ENCODE results near the gene RABL2B. TPM values are rescaled to one million over a fixed set of nuclear protein-coding genes. Genes with fewer than 3 reads are reported as not detected.

Gene RABL2B
- total RNA-seq, 1 experiment from 2014 or later: 27.7 TPM

- no peaks in the 10 kb centered on the region for H3K4me1 ChIP-seq (ENCODE audit: control insufficient read depth, insufficient read depth, low read length)
- no peak overlapping the region for H3K27ac ChIP-seq (ENCODE audit: low read length)
- intact Hi-C loops (cut with micrococcal nuclease; ENCODE audit: unreplicated experiment): no loop called here
- in situ Hi-C loops (cut with HindIII; ENCODE audit: low pct_unique_long_range_greater_than_20kb, low sequenced_read_pairs): no loop called here
- CTCF ChIA-PET: no interaction called here
- no peaks in the 10 kb centered on the region for H3K9me3 ChIP-seq (ENCODE audit: control insufficient read depth, insufficient read depth, low read depth, low read length)
- ATAC-seq: no peak
- TF ChIP-seq REST (IDR thresholded peaks at IDR 0.05; ENCODE audit: insufficient read depth in 1 of 2, low read depth in 2 of 2, low read length in 1 of 2) (no peak), CTCF (IDR thresholded peaks at IDR 0.05) (no peak), POLR2AphosphoS5 (IDR thresholded peaks at IDR 0.05; ENCODE audit: low read depth, low read length) (no peak)
- no peak overlapping the region for H3K4me3 ChIP-seq (ENCODE audit: low read depth in 2 of 2, low read length in 2 of 2)
- H3K27me3 ChIP-seq (ENCODE audit: control insufficient read depth, insufficient read depth, low read length): no peaks in the 10 kb centered on the region
- POLR2A ChIA-PET: no interaction called here
- H3K36me3 ChIP-seq (ENCODE audit: control insufficient read depth, insufficient read depth, low read length): no peaks in the 10 kb centered on the region
- no peak for DNase-seq (ENCODE audit: low read depth, low spot score)
- no TSS peak for BruUV-seq (replicated peaks)
These were observed 59.4 kb downstream of the RABL2B start for GRCh38 chr22:50723991-50724390.

- CTCF ChIA-PET: no interaction called here
These were observed 60.6 kb downstream of the RABL2B start for GRCh38 chr22:50722716-50723428.

More at GRCh38 chr22:50722716-50723428, 60.6 kb downstream of the RABL2B start:
- in situ Hi-C loops (cut with HindIII; ENCODE audit: low pct_unique_long_range_greater_than_20kb, low sequenced_read_pairs) (no loop called here), intact Hi-C loops (cut with micrococcal nuclease; ENCODE audit: unreplicated experiment) (no loop called here)
- H3K36me3 ChIP-seq (ENCODE audit: control insufficient read depth, insufficient read depth, low read length): no peaks in the 10 kb centered on the region
- H3K27ac ChIP-seq (ENCODE audit: low read length): no peak overlapping the region
- no peaks in the 10 kb centered on the region for H3K4me1 ChIP-seq (ENCODE audit: control insufficient read depth, insufficient read depth, low read length)
- H3K27me3 ChIP-seq (ENCODE audit: control insufficient read depth, insufficient read depth, low read length): no peaks in the 10 kb centered on the region
- POLR2A ChIA-PET: no interaction called here
- TF ChIP-seq POLR2AphosphoS5 (IDR thresholded peaks at IDR 0.05; ENCODE audit: low read depth, low read length) (no peak), TCF7L2 (IDR thresholded peaks at IDR 0.05; ENCODE audit: low read depth, low read length) (no peak), REST (IDR thresholded peaks at IDR 0.05; ENCODE audit: insufficient read depth in 1 of 2, low read depth in 2 of 2, low read length in 1 of 2) (no peak), CTCF (IDR thresholded peaks at IDR 0.05) (no peak), SIN3A (IDR thresholded peaks at IDR 0.05; ENCODE audit: borderline replicate concordance, insufficient read depth, low read depth, low read length) (no peak)
- BruUV-seq (replicated peaks): no TSS peak
- no peaks in the 10 kb centered on the region for H3K9me3 ChIP-seq (ENCODE audit: control insufficient read depth, insufficient read depth, low read depth, low read length)
- ATAC-seq (no peak), DNase-seq (ENCODE audit: low read depth, low spot score) (no peak)
- H3K4me3 ChIP-seq (ENCODE audit: low read depth in 2 of 2, low read length in 2 of 2): no peak overlapping the region
